ENCODE measurements around the gene FRMPD3. TPM values are rescaled to one million over a fixed set of nuclear protein-coding genes. Genes with fewer than 3 reads are reported as not detected.
A peak's percentile ranks its signal among the peaks of the same experiment; 100 is the strongest.

FRMPD3 gene
- total RNA-seq, 4 donors from 2014 or later = under 0.01 to 0.75 (median 0.16) TPM; not detected in 1

GRCh38 chrX:107447642-107448041 is 1.8 kb upstream of the FRMPD3 start:
- H3K4me1 ChIP-seq = peaks cover 0 to 6% (median 0%) of the 10 kb centered on the region in 4 donors
- H3K27ac ChIP-seq = no peak overlapping the region
- peaks cover 13% of the 10 kb centered on the region for H3K27me3 ChIP-seq
- H3K4me3 ChIP-seq = no peak overlapping the region
- no peaks in the 10 kb centered on the region for H3K9me3 ChIP-seq
- no peak for DNase-seq
- TF ChIP-seq CTCF (IDR thresholded peaks at IDR 0.05) (no peak), POLR2A (IDR thresholded peaks at IDR 0.05) (no peak), EP300 (IDR thresholded peaks at IDR 0.05; ENCODE audit: low read depth) (no peak), POLR2AphosphoS5 (IDR thresholded peaks at IDR 0.05) (no peak)
- intact Hi-C loops (cut with DNase I; ENCODE audit: low total_unique reads) (no loop called here), in situ Hi-C loops (cut with MboI; ENCODE audit: low pct_ligation_motif_present in 1 of 4, low pct_unique_long_range_greater_than_20kb in 1 of 4, low sequenced_read_pairs in 3 of 4) (no loop called here)
- H3K36me3 ChIP-seq = no peaks in the 10 kb centered on the region

GRCh38 chrX:107448625-107448997 is 841 bp upstream of the FRMPD3 start:
- DNase-seq = no peak
- Histone ChIP-seq H3K4me1 (peaks cover 0 to 6% (median 0%) of the 10 kb centered on the region in 4 donors), H3K27ac (no peak overlapping the region), H3K9me3 (no peaks in the 10 kb centered on the region), H3K4me3 (peak overlapping the region in 1 of 4 donors; percentile 49), H3K27me3 (peaks cover 13% of the 10 kb centered on the region), H3K36me3 (no peaks in the 10 kb centered on the region)
- intact Hi-C loops (cut with DNase I; ENCODE audit: low total_unique reads) = no loop called here
- in situ Hi-C loops (cut with MboI; ENCODE audit: low pct_ligation_motif_present in 1 of 4, low pct_unique_long_range_greater_than_20kb in 1 of 4, low sequenced_read_pairs in 3 of 4) = no loop called here
- TF ChIP-seq EP300 (IDR thresholded peaks at IDR 0.05; ENCODE audit: low read depth) (no peak), CTCF (IDR thresholded peaks at IDR 0.05) (no peak), POLR2A (IDR thresholded peaks at IDR 0.05) (no peak), POLR2AphosphoS5 (IDR thresholded peaks at IDR 0.05) (no peak)
- WGBS, 2 donors (ENCODE audit: low coverage in 1 of 2) = 46% methylated on average over 6 of the region's 6 CpGs; no CpG with 5 or more reads in 1 of the 2 donors

- WGBS, 2 donors (ENCODE audit: low coverage in 1 of 2) = 7 to 59% methylated on average over 5 to 19 of the region's 19 CpGs
- no peak for DNase-seq
- Histone ChIP-seq H3K27me3 (peaks cover 13% of the 10 kb centered on the region), H3K4me3 (no peak overlapping the region), H3K27ac (no peak overlapping the region), H3K4me1 (peaks cover 0 to 6% (median 0%) of the 10 kb centered on the region in 4 donors), H3K9me3 (no peaks in the 10 kb centered on the region), H3K36me3 (no peaks in the 10 kb centered on the region)
- TF ChIP-seq EP300 (IDR thresholded peaks at IDR 0.05; ENCODE audit: low read depth) (no peak), POLR2AphosphoS5 (IDR thresholded peaks at IDR 0.05) (no peak), POLR2A (IDR thresholded peaks at IDR 0.05) (no peak), CTCF (IDR thresholded peaks at IDR 0.05) (no peak)
- intact Hi-C loops (cut with DNase I; ENCODE audit: low total_unique reads) = no loop called here
- in situ Hi-C loops (cut with MboI; ENCODE audit: low pct_ligation_motif_present in 1 of 4, low pct_unique_long_range_greater_than_20kb in 1 of 4, low sequenced_read_pairs in 3 of 4) = no loop called here
Measured at GRCh38 chrX:107450823-107451509, 1.5 kb downstream of the FRMPD3 start.

- H3K27ac ChIP-seq = no peak overlapping the region
- TF ChIP-seq POLR2A (IDR thresholded peaks at IDR 0.05) (no peak), POLR2AphosphoS5 (IDR thresholded peaks at IDR 0.05) (no peak), CTCF (IDR thresholded peaks at IDR 0.05) (no peak), EP300 (IDR thresholded peaks at IDR 0.05; ENCODE audit: low read depth) (no peak)
- in situ Hi-C loops (cut with MboI; ENCODE audit: low pct_ligation_motif_present in 1 of 4, low pct_unique_long_range_greater_than_20kb in 1 of 4, low sequenced_read_pairs in 3 of 4) (no loop called here), intact Hi-C loops (cut with DNase I; ENCODE audit: low total_unique reads) (no loop called here)
- no peaks in the 10 kb centered on the region for H3K36me3 ChIP-seq
- H3K9me3 ChIP-seq = no peaks in the 10 kb centered on the region
- 46 to 52% methylated on average over 3 to 11 of the region's 11 CpGs for WGBS, 2 donors (ENCODE audit: low coverage in 1 of 2)
- peaks cover 13% of the 10 kb centered on the region for H3K27me3 ChIP-seq
- no peak overlapping the region for H3K4me3 ChIP-seq
- DNase-seq = no peak
- H3K4me1 ChIP-seq = peaks cover 0 to 6% (median 0%) of the 10 kb centered on the region in 4 donors
Measured at GRCh38 chrX:107451731-107452130, 2.3 kb downstream of the FRMPD3 start.

Data from transverse colon (tissue), 4 donors.